SU-DHL-6 (cell line): ENCODE measurements around the gene RIPK4.

Experiments used
- CTCF ChIP-seq: fragments of 200-600 bp; sonication (generic); IDR thresholded peaks from one replicate; pipeline ENCODE4 v1.5.1; 2017; ENCODE audit warnings: antibody characterized with exemption, mild to moderate bottlenecking, low read length, moderate library complexity; ENCODE audit not compliant: insufficient read depth, poor library complexity, severe bottlenecking
- EZH2phosphoT487 ChIP-seq: fragments of 200-600 bp; sonication (generic), shearing (Covaris generic); conservative IDR thresholded peaks from 2 replicates; pipeline ENCODE4 v1.6.1; 2018; ENCODE audit warnings: mild to moderate bottlenecking, antibody characterized with exemption, low read length, moderate library complexity, mixed read lengths

DNA sequence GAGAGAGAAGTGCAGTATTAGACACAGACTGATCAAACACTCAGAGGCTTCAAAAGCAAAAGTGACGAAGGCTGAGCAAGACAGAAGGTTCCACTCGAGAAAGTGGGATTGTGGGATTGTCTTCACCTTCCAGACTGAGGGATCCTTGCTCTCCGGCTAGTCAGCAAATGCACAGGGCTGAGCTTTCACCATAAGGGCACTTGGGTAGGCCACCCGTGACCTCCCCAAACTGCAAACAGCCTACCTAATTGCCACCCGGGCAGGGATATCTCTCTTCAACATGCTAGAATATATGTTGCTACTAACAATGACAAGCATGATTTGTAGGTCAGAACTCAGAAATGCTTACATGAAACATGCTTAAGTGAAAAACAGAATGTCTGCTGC lies 35.3 kb upstream of the RIPK4 start:
- TF ChIP-seq EZH2phosphoT487 (no peak), CTCF (no peak)
